Erythroblast (primary cell): ENCODE results near the gene QRFP.

ENCODE experiments used
- GATA1 ChIP-seq: IDR thresholded peaks from 2 replicates; pipeline ENCODE4 v1.6.1; 2011; ENCODE audit warnings: low read depth, mild to moderate bottlenecking, control low read depth, low read length, moderate library complexity
- POLR2A ChIP-seq: IDR thresholded peaks from 2 replicates; pipeline ENCODE4 v1.6.1; 2011; ENCODE audit warnings: mild to moderate bottlenecking, low read length

GRCh38 chr9:130898552-130898852 is 1.9 kb upstream of the QRFP start:
- TF ChIP-seq POLR2A (no peak), GATA1 (no peak)
